Measurements from ENCODE around the gene NMNAT3.
A peak's percentile ranks its signal among the peaks of the same experiment; 100 is the strongest.

NMNAT3 gene

GRCh38 chr3:139537795-139538621, 139.8 kb downstream of the NMNAT3 start:
- DNase-seq = no peak

GRCh38 chr3:139537361-139537760, 140.4 kb downstream of the NMNAT3 start:
- peak; percentile 66 for DNase-seq

GRCh38 chr3:139534992-139535879, 142.5 kb downstream of the NMNAT3 start:
- DNase-seq = peak; percentile 87

GRCh38 chr3:139534455-139534812, 143.3 kb downstream of the NMNAT3 start:
- DNase-seq = peak; percentile 84

GRCh38 chr3:139533781-139534454, 143.9 kb downstream of the NMNAT3 start:
- DNase-seq = peak; percentile 78

- DNase-seq = no peak
Measured at GRCh38 chr3:139532976-139533375, 144.8 kb downstream of the NMNAT3 start.

- no peak for DNase-seq
Measured at GRCh38 chr3:139530717-139531116, 147.1 kb downstream of the NMNAT3 start.

- DNase-seq = peak; percentile 89
Measured at GRCh38 chr3:139529662-139530061, 148.1 kb downstream of the NMNAT3 start.

- DNase-seq = no peak
Measured at GRCh38 chr3:139528924-139529323, 148.8 kb downstream of the NMNAT3 start.

- DNase-seq = no peak
Measured at GRCh38 chr3:139528281-139528680, 149.5 kb downstream of the NMNAT3 start.

- no peak for DNase-seq
Measured at GRCh38 chr3:139527265-139527664, 150.5 kb downstream of the NMNAT3 start.

- DNase-seq = no peak
Measured at GRCh38 chr3:139526146-139526545, 151.6 kb downstream of the NMNAT3 start.

- DNase-seq = no peak
Measured at GRCh38 chr3:139524841-139525636, 152.7 kb downstream of the NMNAT3 start.

GRCh38 chr3:139523718-139524117, 154.1 kb downstream of the NMNAT3 start:
- no peak for DNase-seq

GRCh38 chr3:139523166-139523565, 154.6 kb downstream of the NMNAT3 start:
- no peak for DNase-seq

GRCh38 chr3:139522421-139522820, 155.4 kb downstream of the NMNAT3 start:
- DNase-seq = no peak

GRCh38 chr3:139521816-139522215, 156.0 kb downstream of the NMNAT3 start:
- peak; percentile 96 for DNase-seq

GRCh38 chr3:139521144-139521543, 156.6 kb downstream of the NMNAT3 start:
- DNase-seq = no peak

- peak; percentile 40 for DNase-seq
Measured at GRCh38 chr3:139519998-139520737, 157.6 kb downstream of the NMNAT3 start.

- DNase-seq = no peak
Measured at GRCh38 chr3:139518926-139519842, 158.6 kb downstream of the NMNAT3 start.

- no peak for DNase-seq
Measured at GRCh38 chr3:139518306-139518705, 159.5 kb downstream of the NMNAT3 start.

Data from DMS 273 treated with DMSO at 0.1 percent for 48 hours (cell line).